GM13977 (cell line): Measurements from ENCODE around the gene SETDB2.

Source experiments
- DNase-seq: peaks from one replicate; pipeline ENCODE4 v3.0.0; 2012; ENCODE audit warnings: low spot score
- in situ Hi-C: fragments of 300-500 bp; cut with MboI; formaldehyde crosslinking; loops from one replicate; pipeline ENCODE4 v1.12.0; 2022; ENCODE audit warnings: low sequenced_read_pairs, low pct_unique_long_range_greater_than_20kb, mixed read lengths, inconsistent platforms; ENCODE audit not compliant: unreplicated experiment
- TF ChIP-seq, protein P1 (sequence below): IDR thresholded peaks from 2 replicates; pipeline ENCODE4 v1.5.1; 2012; ENCODE audit warnings: mild to moderate bottlenecking, control low read depth; ENCODE audit not compliant: insufficient read depth; ENCODE audit errors: extremely low read depth, missing control alignments

The SETDB2 gene

DNA sequence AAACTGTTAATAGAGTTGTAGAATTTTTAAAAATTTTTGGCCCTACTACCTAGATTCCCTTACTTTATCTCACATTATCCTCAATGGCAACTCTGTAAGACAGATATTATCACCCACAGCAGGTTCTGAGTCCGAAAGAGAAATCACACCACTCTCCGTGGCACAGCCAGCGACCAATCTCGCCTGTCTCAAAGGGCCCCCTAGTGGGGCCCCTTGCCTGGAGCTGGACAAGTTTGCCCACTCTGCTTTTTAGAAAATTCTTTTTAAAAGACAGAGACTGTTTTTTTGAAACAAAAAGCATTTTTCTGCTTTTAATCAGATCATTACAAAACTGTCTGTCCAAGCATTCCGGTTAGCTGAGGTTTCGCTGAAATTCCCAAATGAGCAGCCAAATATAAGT is 73.4 kb downstream of the SETDB2 start:
- TF ChIP-seq, protein P1, sequence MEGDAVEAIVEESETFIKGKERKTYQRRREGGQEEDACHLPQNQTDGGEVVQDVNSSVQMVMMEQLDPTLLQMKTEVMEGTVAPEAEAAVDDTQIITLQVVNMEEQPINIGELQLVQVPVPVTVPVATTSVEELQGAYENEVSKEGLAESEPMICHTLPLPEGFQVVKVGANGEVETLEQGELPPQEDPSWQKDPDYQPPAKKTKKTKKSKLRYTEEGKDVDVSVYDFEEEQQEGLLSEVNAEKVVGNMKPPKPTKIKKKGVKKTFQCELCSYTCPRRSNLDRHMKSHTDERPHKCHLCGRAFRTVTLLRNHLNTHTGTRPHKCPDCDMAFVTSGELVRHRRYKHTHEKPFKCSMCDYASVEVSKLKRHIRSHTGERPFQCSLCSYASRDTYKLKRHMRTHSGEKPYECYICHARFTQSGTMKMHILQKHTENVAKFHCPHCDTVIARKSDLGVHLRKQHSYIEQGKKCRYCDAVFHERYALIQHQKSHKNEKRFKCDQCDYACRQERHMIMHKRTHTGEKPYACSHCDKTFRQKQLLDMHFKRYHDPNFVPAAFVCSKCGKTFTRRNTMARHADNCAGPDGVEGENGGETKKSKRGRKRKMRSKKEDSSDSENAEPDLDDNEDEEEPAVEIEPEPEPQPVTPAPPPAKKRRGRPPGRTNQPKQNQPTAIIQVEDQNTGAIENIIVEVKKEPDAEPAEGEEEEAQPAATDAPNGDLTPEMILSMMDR: no peak
- in situ Hi-C loops: no loop called here
- no peak for DNase-seq

DNA sequence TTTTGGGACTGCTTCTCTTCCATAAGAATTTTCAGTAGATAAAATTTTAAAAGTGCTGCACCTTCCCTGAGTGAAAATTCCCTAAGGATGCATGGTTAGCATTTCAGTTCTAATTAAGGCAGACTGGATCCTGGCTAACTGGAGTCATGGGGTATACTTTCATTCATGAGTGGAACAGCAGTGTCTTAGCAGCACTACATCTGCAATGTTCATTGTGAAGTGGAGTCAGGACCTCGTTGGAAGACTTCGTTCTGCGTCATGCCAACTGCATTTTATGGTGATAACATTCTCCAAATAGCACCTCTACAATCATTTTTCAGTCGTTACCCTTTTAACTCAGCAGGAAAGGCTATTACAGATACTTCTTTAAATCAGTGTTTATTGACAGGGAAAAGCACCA is 77.2 kb downstream of the SETDB2 start:
- in situ Hi-C loops: no loop called here
- no peak for DNase-seq
- TF ChIP-seq, protein P1: no peak

DNA sequence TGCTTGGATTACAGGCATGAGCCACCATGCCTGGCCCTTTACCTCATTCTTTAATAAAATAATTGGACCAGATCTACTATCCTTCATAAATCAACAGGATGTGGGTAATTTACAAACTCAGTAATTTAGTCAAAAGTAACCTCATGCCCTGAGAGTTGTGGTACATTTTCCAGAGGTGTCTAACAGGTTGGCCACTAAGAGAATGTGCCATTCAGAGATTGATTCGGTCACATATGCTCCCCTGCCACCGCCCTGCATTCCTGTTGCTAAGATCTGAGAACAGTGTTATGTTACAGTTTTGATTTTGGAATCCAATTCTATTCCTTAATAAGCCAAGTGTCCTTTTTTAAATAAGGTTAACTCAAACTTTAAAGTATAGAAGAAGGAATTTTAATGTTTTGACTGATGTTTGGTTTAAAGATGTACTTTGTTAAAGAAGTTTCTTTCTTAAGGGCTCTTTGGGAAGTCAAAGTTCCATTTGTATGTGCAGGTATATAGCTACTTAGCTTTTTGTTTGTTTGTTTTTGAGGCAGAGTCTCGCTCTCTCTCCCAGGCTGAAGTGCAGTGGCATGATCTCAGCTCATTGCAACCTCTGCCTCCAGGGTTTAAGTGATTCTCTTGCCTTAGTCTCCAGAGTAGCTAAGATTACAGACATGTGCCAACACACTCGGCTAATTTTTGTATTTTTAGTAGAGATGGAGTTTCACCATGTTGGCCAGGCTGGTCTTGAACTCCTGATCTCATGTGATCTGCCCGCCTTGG is 80.8 kb downstream of the SETDB2 start:
- DNase-seq: no peak
- TF ChIP-seq, protein P1: no peak
- in situ Hi-C loops: no loop called here

DNA sequence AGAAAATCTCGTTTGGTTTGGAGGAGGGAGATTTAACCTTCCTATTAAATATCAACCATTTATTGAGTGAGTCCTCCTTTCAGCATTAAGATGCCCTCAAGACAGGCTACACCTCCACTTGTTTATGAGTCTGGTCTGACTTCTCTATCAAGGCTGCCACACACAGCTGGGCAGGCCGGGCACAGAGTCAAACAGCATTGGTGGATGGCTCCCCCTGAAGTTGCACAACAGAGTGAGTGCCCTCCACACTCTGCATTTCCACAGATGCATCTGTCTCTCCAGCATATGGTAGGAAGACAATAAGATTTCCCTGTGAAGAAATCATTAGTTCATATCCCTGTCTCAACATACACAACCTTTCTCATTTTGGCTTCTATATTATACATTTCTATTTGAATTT is 83.0 kb downstream of the SETDB2 start:
- TF ChIP-seq, protein P1: no peak
- in situ Hi-C loops: no loop called here
- DNase-seq: no peak

DNA sequence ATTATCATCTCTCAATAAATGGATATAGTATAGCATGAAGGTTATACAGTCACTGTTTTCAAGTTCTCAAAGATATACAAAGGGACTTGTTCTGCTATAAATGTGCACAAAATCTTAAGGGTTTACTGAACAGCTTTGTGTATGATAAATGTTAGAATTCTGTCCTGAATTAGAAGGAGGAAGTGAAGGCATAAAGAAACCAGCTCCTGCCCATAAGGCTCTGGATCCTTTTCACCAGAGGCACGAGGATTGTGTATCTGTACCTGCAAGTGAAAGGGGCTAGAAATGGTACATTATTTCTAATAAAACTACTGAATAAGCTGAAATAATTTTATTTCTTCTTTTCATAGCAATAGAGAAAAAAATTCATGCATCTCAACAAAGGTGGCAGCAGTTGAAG is 84.1 kb downstream of the SETDB2 start:
- in situ Hi-C loops: no loop called here
- TF ChIP-seq, protein P1: no peak
- DNase-seq: no peak

DNA sequence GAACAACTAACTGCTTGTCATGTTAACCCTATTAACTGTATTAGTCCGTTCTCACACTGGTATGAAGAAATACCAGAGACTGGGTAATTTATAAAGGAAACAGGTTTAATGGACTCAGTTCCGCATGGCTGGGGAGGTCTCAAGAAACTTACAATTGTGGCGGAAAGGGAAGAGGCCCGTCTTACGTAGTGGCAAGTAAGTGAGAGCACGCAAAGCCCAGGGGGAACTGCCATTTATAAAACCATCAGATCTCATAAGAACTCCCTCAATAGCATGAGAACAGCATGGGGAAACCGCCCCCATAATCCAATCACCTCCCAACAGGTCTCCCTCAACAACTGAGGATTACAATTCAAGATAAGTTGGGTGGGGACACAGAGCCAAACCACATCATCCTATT is 86.4 kb downstream of the SETDB2 start:
- DNase-seq: no peak
- TF ChIP-seq, protein P1: no peak
- in situ Hi-C loops: no loop called here
